HL-60 (cell line): Measurements from ENCODE around the gene TIMP2.
"Not testable (repeated sequence)": the region's sequence is repeated elsewhere in the genome, so short reads cannot be mapped to it uniquely, and the experiment has no call there.

ENCODE experiments used
- POLR2AphosphoS5 ChIP-seq: IDR thresholded peaks from 2 replicates; pipeline ENCODE4 v1.6.1; 2012; ENCODE audit warnings: low read depth
- SPI1 ChIP-seq: IDR thresholded peaks from 2 replicates; pipeline ENCODE4 v1.6.1; 2012; ENCODE audit warnings: low read depth, mild to moderate bottlenecking, borderline replicate concordance
- TF ChIP-seq, protein P1 (sequence below): IDR thresholded peaks from one replicate; pipeline ENCODE4 v1.5.1; 2011; ENCODE audit warnings: low read length, control low read depth, inconsistent platforms; ENCODE audit not compliant: insufficient read depth
- TF ChIP-seq, protein P2 (sequence below): IDR thresholded peaks from 2 replicates; pipeline ENCODE4 v1.6.1; 2012; ENCODE audit warnings: low read depth; ENCODE audit not compliant: insufficient replicate concordance

DNA sequence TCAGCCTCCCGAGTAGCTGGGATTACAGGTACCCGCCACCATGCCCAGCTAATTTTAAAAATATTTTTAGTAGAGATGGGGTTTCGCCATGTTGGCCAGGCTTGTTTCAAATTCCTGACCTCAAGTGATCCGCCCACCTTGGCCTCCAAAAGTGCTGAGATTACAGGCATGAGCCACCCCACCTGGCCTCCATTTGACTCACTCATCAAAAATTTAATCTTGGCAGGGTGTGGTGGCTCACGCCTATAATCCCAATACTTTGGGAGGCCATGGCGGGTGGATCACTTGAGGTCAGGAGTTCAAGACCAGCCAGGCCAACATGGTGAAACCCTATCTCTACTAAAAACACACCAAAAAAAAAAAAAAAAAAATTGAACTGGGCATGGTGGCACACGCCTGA, 13.6 kb downstream of the TIMP2 start:
- TF ChIP-seq, protein P1, sequence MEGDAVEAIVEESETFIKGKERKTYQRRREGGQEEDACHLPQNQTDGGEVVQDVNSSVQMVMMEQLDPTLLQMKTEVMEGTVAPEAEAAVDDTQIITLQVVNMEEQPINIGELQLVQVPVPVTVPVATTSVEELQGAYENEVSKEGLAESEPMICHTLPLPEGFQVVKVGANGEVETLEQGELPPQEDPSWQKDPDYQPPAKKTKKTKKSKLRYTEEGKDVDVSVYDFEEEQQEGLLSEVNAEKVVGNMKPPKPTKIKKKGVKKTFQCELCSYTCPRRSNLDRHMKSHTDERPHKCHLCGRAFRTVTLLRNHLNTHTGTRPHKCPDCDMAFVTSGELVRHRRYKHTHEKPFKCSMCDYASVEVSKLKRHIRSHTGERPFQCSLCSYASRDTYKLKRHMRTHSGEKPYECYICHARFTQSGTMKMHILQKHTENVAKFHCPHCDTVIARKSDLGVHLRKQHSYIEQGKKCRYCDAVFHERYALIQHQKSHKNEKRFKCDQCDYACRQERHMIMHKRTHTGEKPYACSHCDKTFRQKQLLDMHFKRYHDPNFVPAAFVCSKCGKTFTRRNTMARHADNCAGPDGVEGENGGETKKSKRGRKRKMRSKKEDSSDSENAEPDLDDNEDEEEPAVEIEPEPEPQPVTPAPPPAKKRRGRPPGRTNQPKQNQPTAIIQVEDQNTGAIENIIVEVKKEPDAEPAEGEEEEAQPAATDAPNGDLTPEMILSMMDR, result not testable (repeated sequence)
- not testable (repeated sequence) for TF ChIP-seq SPI1, POLR2AphosphoS5
- TF ChIP-seq, protein P2, sequence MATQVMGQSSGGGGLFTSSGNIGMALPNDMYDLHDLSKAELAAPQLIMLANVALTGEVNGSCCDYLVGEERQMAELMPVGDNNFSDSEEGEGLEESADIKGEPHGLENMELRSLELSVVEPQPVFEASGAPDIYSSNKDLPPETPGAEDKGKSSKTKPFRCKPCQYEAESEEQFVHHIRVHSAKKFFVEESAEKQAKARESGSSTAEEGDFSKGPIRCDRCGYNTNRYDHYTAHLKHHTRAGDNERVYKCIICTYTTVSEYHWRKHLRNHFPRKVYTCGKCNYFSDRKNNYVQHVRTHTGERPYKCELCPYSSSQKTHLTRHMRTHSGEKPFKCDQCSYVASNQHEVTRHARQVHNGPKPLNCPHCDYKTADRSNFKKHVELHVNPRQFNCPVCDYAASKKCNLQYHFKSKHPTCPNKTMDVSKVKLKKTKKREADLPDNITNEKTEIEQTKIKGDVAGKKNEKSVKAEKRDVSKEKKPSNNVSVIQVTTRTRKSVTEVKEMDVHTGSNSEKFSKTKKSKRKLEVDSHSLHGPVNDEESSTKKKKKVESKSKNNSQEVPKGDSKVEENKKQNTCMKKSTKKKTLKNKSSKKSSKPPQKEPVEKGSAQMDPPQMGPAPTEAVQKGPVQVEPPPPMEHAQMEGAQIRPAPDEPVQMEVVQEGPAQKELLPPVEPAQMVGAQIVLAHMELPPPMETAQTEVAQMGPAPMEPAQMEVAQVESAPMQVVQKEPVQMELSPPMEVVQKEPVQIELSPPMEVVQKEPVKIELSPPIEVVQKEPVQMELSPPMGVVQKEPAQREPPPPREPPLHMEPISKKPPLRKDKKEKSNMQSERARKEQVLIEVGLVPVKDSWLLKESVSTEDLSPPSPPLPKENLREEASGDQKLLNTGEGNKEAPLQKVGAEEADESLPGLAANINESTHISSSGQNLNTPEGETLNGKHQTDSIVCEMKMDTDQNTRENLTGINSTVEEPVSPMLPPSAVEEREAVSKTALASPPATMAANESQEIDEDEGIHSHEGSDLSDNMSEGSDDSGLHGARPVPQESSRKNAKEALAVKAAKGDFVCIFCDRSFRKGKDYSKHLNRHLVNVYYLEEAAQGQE, result not testable (repeated sequence)
